ENCODE results near the gene DDAH2. TPM values are rescaled to one million over a fixed set of nuclear protein-coding genes. Genes with fewer than 3 reads are reported as not detected.

The DDAH2 gene
- total and polyA plus RNA-seq, 2 experiments from 2014 or later = 138 to 170 TPM

DNA sequence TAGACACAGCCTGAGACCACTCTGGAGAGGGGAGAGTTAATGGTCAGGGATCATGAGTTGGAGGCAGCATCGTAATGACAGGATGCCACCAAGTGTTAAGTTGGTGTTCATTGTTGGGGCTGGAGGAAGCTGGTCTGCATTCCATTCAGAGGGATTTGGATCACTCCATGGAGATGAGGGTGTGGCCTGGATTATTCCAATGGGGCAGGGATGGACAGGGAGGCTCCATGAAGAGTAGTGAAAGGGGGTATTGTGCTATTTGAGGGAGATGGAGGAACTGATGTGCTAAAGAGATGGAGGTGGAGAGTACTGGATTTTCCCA lies 34.5 kb upstream of the DDAH2 start:
- Histone ChIP-seq H3K4me1 (ENCODE audit: low read depth) (peaks cover 5% of the 10 kb centered on the region), H3K36me3 (no peaks in the 10 kb centered on the region), H3K4me3 (no peak overlapping the region), H3K27me3 (no peaks in the 10 kb centered on the region), H3K9me3 (ENCODE audit: low read depth) (no peaks in the 10 kb centered on the region), H3K27ac (no peak overlapping the region)
- peak in 1 of 2 donors; percentile 48 for DNase-seq (ENCODE audit: low read depth in 1 of 2, low spot score in 1 of 2)
- TF ChIP-seq, protein P1, sequence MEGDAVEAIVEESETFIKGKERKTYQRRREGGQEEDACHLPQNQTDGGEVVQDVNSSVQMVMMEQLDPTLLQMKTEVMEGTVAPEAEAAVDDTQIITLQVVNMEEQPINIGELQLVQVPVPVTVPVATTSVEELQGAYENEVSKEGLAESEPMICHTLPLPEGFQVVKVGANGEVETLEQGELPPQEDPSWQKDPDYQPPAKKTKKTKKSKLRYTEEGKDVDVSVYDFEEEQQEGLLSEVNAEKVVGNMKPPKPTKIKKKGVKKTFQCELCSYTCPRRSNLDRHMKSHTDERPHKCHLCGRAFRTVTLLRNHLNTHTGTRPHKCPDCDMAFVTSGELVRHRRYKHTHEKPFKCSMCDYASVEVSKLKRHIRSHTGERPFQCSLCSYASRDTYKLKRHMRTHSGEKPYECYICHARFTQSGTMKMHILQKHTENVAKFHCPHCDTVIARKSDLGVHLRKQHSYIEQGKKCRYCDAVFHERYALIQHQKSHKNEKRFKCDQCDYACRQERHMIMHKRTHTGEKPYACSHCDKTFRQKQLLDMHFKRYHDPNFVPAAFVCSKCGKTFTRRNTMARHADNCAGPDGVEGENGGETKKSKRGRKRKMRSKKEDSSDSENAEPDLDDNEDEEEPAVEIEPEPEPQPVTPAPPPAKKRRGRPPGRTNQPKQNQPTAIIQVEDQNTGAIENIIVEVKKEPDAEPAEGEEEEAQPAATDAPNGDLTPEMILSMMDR (IDR thresholded peaks at IDR 0.05; ENCODE audit: low read depth, low read length) = no peak

GRCh38 chr6:31762878-31763618 lies 33.9 kb upstream of the DDAH2 start:
- Histone ChIP-seq H3K27ac (no peak overlapping the region), H3K4me1 (ENCODE audit: low read depth) (peaks cover 5% of the 10 kb centered on the region), H3K9me3 (ENCODE audit: low read depth) (no peaks in the 10 kb centered on the region), H3K36me3 (no peaks in the 10 kb centered on the region), H3K27me3 (no peaks in the 10 kb centered on the region), H3K4me3 (no peak overlapping the region)
- DNase-seq (ENCODE audit: low read depth in 1 of 2, low spot score in 1 of 2) = no peak
- TF ChIP-seq, protein P1 (IDR thresholded peaks at IDR 0.05; ENCODE audit: low read depth, low read length) = no peak

- Histone ChIP-seq H3K36me3 (no peaks in the 10 kb centered on the region), H3K27me3 (no peaks in the 10 kb centered on the region), H3K27ac (no peak within 1 kb of the TSS), H3K9me3 (ENCODE audit: low read depth) (no peaks in the 10 kb centered on the region), H3K4me3 (no peak within 1 kb of the TSS), H3K4me1 (ENCODE audit: low read depth) (peaks cover 5% of the 10 kb centered on the region)
- DNase-seq (ENCODE audit: low read depth in 1 of 2, low spot score in 1 of 2) = no peak
- TF ChIP-seq, protein P1 (IDR thresholded peaks at IDR 0.05; ENCODE audit: low read depth, low read length) = no peak
Observed at GRCh38 chr6:31762356-31762755, 33.3 kb upstream of the DDAH2 start, which contains the start of gene SAPCD1. SAPCD1 (plus strand) TSS chr6:31762656; CDS start chr6:31763055, 399 bp downstream.

DNA sequence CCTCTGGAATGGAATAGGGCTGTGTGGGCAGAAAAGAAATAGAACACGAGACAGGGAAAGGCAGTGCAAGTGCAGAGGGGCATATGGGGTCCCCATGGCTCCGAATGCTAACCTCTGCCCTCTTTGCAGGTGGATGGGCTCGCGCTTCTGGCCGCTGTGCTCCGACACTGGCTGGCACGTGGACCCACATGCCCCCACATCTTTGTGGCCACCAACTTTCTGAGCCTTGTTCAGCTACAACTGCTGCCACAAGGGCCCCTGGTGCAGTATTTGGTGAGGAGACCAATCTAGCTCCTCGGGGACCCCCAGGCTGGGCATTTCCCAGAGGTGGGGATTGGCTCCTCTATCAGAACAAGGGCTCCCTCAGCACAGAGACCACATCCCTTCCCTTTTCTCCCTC lies 32.2 kb upstream of the DDAH2 start:
- no peak for DNase-seq (ENCODE audit: low read depth in 1 of 2, low spot score in 1 of 2)
- Histone ChIP-seq H3K4me3 (no peak overlapping the region), H3K36me3 (no peaks in the 10 kb centered on the region), H3K27ac (no peak overlapping the region), H3K27me3 (no peaks in the 10 kb centered on the region), H3K9me3 (ENCODE audit: low read depth) (no peaks in the 10 kb centered on the region), H3K4me1 (ENCODE audit: low read depth) (peaks cover 5% of the 10 kb centered on the region)
- TF ChIP-seq, protein P1 (IDR thresholded peaks at IDR 0.05; ENCODE audit: low read depth, low read length) = no peak

- Histone ChIP-seq H3K27ac (no peak overlapping the region), H3K4me3 (no peak overlapping the region), H3K36me3 (no peaks in the 10 kb centered on the region), H3K9me3 (ENCODE audit: low read depth) (no peaks in the 10 kb centered on the region), H3K27me3 (no peaks in the 10 kb centered on the region), H3K4me1 (ENCODE audit: low read depth) (peaks cover 5% of the 10 kb centered on the region)
- DNase-seq (ENCODE audit: low read depth in 1 of 2, low spot score in 1 of 2) = no peak
- TF ChIP-seq, protein P1 (IDR thresholded peaks at IDR 0.05; ENCODE audit: low read depth, low read length) = no peak
Observed at GRCh38 chr6:31760790-31761189, 31.7 kb upstream of the DDAH2 start.
